HEK293T (cell line): ENCODE data around the gene CACNG8.

Experiments used
- ELF4 ChIP-seq: fragments of 450-650 bp; IDR thresholded peaks from 2 replicates; pipeline ENCODE4 v1.6.1; 2017; ENCODE audit warnings: antibody characterized with exemption
- FOXA1 ChIP-seq: fragments of 450-650 bp; IDR thresholded peaks from 2 replicates; pipeline ENCODE4 v1.6.1; 2016; ENCODE audit warnings: mild to moderate bottlenecking
- FOXK2 ChIP-seq: fragments of 450-650 bp; IDR thresholded peaks from 2 replicates; pipeline ENCODE4 v1.6.1; 2016; ENCODE audit warnings: mild to moderate bottlenecking
- FOXM1 ChIP-seq: fragments of 450-650 bp; IDR thresholded peaks from 2 replicates; pipeline ENCODE4 v1.6.1; 2017; ENCODE audit warnings: mild to moderate bottlenecking, borderline replicate concordance
- HDGF ChIP-seq: fragments of 450-650 bp; IDR thresholded peaks from 2 replicates; pipeline ENCODE4 v1.6.1; 2017; ENCODE audit warnings: antibody characterized with exemption, borderline replicate concordance
- SP1 ChIP-seq: fragments of 450-650 bp; IDR thresholded peaks from 2 replicates; pipeline ENCODE4 v1.6.1; 2017
- SUZ12 ChIP-seq: fragments of 450-650 bp; IDR thresholded peaks from 2 replicates; pipeline ENCODE4 v1.6.1; 2016; ENCODE audit warnings: mild to moderate bottlenecking
- ZNF384 ChIP-seq: fragments of 450-650 bp; IDR thresholded peaks from 2 replicates; pipeline ENCODE4 v1.6.1; 2016

GRCh38 chr19:53993448-53993847, 30.7 kb downstream of the CACNG8 start:
- TF ChIP-seq SUZ12: no peak
- no peak for TF ChIP-seq SP1
- no peak for TF ChIP-seq FOXM1
- no peak for TF ChIP-seq HDGF
- no peak for TF ChIP-seq FOXA1
- no peak for TF ChIP-seq ZNF384
- TF ChIP-seq ELF4: no peak
- no peak for TF ChIP-seq FOXK2
